Thoracic aorta (tissue), 2 donors: Measurements from ENCODE around the gene PARD6G. TPM values are rescaled to one million over a fixed set of nuclear protein-coding genes. Genes with fewer than 3 reads are reported as not detected.

Source experiments
- ATAC-seq: fragments of 150-250 bp; one replicate; pipeline ENCODE4 v1.8.0; 2017; ENCODE audit warnings: low read depth; ENCODE audit not compliant: insufficient number of reproducible peaks, low FRiP score
- DNase-seq: peaks from one replicate; pipeline ENCODE4 v3.0.0-alpha.2; 2020; ENCODE audit warnings: low spot score
- H3K27ac ChIP-seq, 2 donors: fragments of 200-600 bp; sonication (generic); 1 replicate in 1 of 2; 2 replicates in 1 of 2; pipeline ENCODE4 v1.5.1; 2016; ENCODE audit warnings: mild to moderate bottlenecking in 2 of 2, moderate library complexity in 2 of 2
- H3K27me3 ChIP-seq: fragments of 200-600 bp; sonication (generic); replicated peaks from 2 replicates; pipeline ENCODE4 v1.6.0; 2016; ENCODE audit warnings: mild to moderate bottlenecking; ENCODE audit not compliant: insufficient read depth
- H3K36me3 ChIP-seq: fragments of 200-600 bp; sonication (generic); one replicate; pipeline ENCODE4 v1.5.1; 2016
- H3K4me1 ChIP-seq, 2 donors: fragments of 200-600 bp; sonication (generic); 1 replicate in 1 of 2; 2 replicates in 1 of 2; pipeline versions ENCODE4 v1.5.1 to v1.6.0; 2016; ENCODE audit warnings: low read depth in 2 of 2, mild to moderate bottlenecking in 1 of 2; ENCODE audit not compliant: control insufficient read depth in 1 of 2
- H3K4me3 ChIP-seq: fragments of 200-600 bp; sonication (generic); 2 replicates; pipeline ENCODE4 v1.5.1; 2016; ENCODE audit warnings: mild to moderate bottlenecking
- H3K9me3 ChIP-seq: fragments of 200-600 bp; sonication (generic); 2 replicates; pipeline ENCODE4 v1.5.1; 2016
- total RNA-seq, 2 donors: library from RNA; depleted of rRNA; stranded (reverse); fragments of >200 nt; gene quantifications; one replicate each; pipeline versions ENCODE4 v1.1.0 to v1.2.3, GENCODE V29; 2016
- TF ChIP-seq, protein P1 (sequence below): fragments of 200-600 bp; sonication (generic); IDR thresholded peaks from one replicate; pipeline ENCODE4 v1.5.1; 2019; ENCODE audit warnings: antibody characterized with exemption

The PARD6G gene
- total RNA-seq, 2 donors from 2014 or later = 3.0 to 4.8 TPM

DNA sequence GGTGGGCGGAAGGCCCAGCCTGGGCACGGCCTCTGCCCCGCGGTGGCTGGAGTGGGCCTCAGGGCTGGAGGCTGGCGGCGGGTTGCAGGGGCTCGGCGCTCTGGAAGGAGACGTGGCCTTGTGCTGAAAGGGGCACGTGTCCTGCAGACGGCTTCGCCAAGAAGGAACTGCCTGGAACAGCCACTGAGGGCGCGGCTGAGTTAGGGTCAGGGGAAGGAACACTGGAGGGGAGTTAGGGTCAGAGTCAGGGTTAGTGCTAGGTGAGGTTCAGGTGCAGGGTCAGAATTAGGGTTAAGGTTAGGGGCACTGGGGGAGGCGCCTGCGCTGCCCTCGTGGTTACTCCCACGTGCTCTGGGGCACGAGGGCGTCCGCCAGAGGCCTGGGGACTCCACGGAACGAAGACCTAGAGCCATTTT, 139.2 kb downstream of the PARD6G start:
- H3K9me3 ChIP-seq = no peaks in the 10 kb centered on the region
- ATAC-seq = no peak
- no peak for DNase-seq
- peak overlapping the region; percentile 95 to 97 for H3K27ac ChIP-seq
- TF ChIP-seq, protein P1, sequence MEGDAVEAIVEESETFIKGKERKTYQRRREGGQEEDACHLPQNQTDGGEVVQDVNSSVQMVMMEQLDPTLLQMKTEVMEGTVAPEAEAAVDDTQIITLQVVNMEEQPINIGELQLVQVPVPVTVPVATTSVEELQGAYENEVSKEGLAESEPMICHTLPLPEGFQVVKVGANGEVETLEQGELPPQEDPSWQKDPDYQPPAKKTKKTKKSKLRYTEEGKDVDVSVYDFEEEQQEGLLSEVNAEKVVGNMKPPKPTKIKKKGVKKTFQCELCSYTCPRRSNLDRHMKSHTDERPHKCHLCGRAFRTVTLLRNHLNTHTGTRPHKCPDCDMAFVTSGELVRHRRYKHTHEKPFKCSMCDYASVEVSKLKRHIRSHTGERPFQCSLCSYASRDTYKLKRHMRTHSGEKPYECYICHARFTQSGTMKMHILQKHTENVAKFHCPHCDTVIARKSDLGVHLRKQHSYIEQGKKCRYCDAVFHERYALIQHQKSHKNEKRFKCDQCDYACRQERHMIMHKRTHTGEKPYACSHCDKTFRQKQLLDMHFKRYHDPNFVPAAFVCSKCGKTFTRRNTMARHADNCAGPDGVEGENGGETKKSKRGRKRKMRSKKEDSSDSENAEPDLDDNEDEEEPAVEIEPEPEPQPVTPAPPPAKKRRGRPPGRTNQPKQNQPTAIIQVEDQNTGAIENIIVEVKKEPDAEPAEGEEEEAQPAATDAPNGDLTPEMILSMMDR = no peak
- H3K4me3 ChIP-seq = no peak overlapping the region
- no peaks in the 10 kb centered on the region for H3K27me3 ChIP-seq
- peaks cover 15 to 36% of the 10 kb centered on the region in 2 donors for H3K4me1 ChIP-seq
- H3K36me3 ChIP-seq = no peaks in the 10 kb centered on the region

DNA sequence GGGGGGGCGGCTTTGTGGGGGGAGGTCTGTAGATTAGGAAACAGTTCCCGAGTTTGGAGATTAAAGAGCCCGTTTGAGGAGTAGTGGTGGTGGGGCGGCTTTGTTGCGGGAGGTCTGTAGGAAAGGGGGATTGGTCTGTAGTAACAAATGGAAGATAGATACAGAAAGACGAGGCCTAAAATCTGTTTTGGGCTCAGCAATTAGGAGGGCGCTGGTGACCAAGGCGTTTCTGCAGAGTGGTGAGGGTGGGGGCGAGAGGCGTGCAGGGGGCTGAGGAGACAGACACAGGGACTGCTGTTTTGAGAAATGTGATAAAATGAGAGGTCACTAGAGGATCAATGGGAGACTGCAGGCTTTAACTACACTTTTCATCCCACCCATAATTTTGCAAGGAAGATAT, 139.9 kb downstream of the PARD6G start:
- Histone ChIP-seq H3K4me3 (no peak overlapping the region), H3K27ac (peak overlapping the region in 1 of 2 donors; percentile 95), H3K4me1 (peaks cover 15 to 33% of the 10 kb centered on the region in 2 donors), H3K36me3 (no peaks in the 10 kb centered on the region), H3K27me3 (no peaks in the 10 kb centered on the region), H3K9me3 (no peaks in the 10 kb centered on the region)
- no peak for DNase-seq
- no peak for ATAC-seq
- TF ChIP-seq, protein P1 = no peak

Other genes with a start within 250 kb of the PARD6G start
- 10 to 100 TPM; 21.7 to 37.5 TPM for gene RBFA, start 213.1 kb downstream of the PARD6G start, total RNA-seq
- gene ADNP2, start 138.3 kb downstream of the PARD6G start, total RNA-seq = 10 to 100 TPM; 15.6 to 21.6 TPM